Pons (tissue), 1 donor: Measurements from ENCODE around the gene PLCD3.

Source experiments
- DNase-seq: peaks from one replicate; pipeline ENCODE4 v3.0.0-alpha.2; 2016; ENCODE audit warnings: low spot score

PLCD3 gene

DNA sequence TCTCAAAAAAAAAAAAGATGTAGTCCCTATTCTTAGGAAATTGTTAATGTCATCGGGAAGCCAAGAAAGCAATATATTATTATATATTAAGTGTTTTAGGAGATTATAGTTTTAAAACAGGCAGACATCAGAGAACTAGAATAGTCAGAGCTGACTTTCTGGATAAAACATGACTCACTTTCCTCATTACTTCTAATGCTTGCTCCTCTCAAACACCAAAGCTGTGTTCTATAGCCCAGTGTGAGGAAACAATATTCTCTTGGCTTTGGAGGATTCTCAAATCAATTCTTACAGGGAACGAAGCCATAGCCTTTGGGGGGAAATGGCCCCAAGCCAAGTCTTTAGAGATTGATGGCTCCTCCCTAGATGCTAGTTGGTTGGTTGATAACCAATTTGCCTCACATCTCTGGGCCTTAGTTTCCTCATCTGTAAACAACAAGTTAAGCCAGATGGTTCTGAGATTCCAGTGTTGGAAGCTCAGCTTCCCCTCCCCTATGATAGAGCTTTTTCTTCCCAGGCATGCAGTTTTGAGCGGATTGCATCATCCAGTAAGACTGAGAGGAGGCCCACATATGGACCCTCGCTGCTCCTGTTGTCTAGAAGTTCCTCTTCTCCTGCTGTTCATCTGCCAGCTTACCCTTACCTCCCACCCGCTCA, 58.8 kb downstream of the PLCD3 start:
- DNase-seq, result no peak

DNA sequence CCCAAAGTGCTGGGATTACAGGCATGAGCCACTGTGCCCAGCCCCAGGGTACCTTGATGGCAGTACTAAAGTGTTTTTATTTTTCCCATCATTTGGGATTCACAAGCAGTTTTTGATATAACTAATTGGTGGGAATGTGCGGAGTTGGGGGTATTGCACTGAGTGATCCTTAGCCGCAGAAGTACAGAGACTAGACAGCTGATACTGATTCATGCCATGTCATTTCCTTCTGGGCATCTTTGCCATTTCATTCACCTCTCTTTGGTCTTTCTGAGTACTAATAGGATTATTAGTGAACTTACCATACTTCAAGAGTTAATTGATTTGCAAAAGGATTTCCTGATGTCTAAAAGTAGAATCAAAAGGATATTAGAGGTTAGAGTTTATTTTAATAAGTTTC, 61.5 kb downstream of the PLCD3 start:
- no peak for DNase-seq

DNA sequence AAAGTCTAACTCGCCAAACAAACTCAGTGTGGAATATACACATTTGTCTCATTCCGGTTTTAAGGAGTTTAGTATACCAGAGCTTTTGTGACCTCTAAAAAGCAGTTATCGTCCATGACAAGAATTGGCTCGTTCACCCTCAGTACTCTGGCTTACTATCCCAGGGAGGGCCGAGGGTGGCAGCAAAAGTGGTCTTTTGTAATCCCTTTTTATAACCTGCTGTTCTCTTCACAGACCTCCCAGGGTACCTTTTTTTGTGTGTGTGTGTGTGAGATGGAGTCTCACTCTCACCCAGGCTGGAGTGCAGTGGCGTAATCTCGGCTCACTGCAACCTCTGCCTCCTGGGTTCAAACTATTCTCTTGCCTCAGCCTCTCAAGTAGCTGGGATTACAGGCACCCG, 62.3 kb downstream of the PLCD3 start:
- no peak for DNase-seq

GRCh38 chr17:45067637-45068036, 64.7 kb downstream of the PLCD3 start:
- DNase-seq, result no peak

GRCh38 chr17:45063198-45063597, 69.1 kb downstream of the PLCD3 start:
- no peak for DNase-seq

- no peak for DNase-seq
These were observed 70.6 kb downstream of the PLCD3 start for GRCh38 chr17:45061606-45062205.

- peak; percentile 100 for DNase-seq
These were observed 71.3 kb downstream of the PLCD3 start, which contains the start of gene NMT1 for GRCh38 chr17:45060797-45061605. TSS of gene NMT1 (plus strand) at chr17:45061317. CDS start at chr17:45061330, 13 bp downstream.

DNA sequence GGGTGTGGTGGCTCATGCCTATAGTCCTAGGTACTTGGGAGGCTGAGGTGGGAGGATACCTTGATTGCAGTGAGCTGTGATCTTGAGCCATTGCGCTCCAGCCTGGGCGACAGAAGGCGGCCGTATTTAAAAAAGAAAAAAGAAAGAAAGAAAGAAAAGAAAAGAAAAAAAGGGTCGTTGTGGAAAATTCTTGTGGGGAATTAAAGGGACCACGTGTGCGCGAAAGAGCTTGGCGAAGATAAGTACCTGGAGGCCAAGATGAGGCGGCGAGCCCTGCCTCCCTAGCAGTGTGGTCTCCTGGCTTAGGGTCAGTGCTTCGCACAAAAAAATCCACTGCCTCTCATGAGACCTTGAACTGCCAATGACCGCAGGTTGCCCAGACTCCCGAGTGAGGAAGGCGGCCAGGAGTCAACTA, 71.9 kb downstream of the PLCD3 start:
- no peak for DNase-seq
